NCI-H2081 treated with DMSO at 0.1 percent for 48 hours (cell line): ENCODE data around the gene FAM136A.
A peak's percentile ranks its signal among the peaks of the same experiment; 100 is the strongest.
"Not testable (repeated sequence)": the region's sequence is repeated elsewhere in the genome, so short reads cannot be mapped to it uniquely, and the experiment has no call there.

Experiments used
- DNase-seq: peaks from one replicate; lab custom pipeline; 2025; lab: John Stamatoyannopoulos, UW

Gene FAM136A

DNA sequence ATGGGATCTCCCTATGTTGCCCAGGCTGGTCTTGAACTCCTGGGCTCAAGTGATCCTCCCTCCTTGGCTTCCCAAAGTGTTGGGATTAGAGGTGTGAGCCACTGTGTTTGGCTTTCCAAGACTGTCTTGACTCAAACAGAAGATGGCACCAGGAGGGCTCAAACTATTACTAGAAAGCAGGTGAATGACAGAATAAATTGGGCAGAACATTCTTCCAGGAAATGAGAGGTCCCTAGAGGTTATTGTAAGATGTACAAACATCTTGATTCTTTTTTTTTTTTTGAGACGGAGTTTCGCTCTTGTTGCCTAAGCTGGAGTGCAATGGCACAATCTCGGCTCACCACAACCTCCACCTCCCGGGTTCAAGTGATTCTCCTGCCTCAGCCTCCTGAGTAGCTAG, 4.0 kb downstream of the FAM136A start:
- DNase-seq: not testable (repeated sequence)

DNA sequence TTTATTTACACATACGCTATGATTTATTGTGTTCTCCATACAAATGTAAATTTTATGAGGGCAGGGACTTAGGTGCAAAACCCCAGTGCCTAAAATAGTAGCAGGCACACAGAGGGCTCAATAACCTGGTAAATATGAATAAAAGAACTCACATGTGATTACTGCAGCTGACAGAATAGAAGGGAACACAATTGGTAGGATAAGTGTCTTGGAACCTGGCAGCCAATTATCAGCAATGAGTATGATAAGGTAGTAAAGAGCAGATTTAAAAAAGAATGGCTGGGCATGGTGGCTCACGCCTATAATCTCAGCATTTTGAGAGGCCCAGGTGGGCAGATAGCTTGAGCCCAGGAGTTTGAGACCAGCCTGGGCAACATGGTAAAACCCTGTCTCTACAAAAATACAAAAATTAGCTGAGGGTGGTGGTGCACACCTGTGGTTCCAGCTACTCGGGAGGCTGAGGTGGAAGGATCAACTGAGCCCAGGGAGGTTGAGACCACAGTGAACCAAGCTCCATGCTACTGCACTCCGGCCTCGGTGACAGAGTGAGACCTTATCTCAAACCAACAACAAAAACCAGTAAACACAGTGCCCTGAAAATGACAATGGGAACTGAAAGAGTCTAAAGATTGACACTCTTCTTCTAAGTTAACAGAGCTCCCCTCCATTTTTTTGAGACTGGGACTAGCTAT, 18.2 kb downstream of the FAM136A start:
- no peak for DNase-seq

DNA sequence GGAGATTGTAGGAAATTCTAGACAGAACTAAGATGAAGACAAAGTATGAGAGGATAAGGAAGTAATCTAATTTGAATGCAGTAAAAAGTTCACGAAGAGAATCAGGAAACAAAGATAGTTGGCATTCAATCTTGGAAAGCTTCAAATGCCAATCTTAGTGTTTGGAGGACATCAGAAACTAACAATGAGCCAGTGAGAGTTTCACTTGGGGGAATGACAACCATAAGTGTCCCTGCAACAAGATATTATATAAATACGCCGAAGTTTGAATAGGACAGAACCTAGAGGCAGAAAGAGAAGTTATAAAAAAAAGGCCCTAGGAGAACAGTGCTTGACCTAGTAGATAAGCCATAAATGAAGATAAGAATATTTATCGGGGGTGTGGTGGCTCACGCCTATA, 19.4 kb downstream of the FAM136A start:
- no peak for DNase-seq

DNA sequence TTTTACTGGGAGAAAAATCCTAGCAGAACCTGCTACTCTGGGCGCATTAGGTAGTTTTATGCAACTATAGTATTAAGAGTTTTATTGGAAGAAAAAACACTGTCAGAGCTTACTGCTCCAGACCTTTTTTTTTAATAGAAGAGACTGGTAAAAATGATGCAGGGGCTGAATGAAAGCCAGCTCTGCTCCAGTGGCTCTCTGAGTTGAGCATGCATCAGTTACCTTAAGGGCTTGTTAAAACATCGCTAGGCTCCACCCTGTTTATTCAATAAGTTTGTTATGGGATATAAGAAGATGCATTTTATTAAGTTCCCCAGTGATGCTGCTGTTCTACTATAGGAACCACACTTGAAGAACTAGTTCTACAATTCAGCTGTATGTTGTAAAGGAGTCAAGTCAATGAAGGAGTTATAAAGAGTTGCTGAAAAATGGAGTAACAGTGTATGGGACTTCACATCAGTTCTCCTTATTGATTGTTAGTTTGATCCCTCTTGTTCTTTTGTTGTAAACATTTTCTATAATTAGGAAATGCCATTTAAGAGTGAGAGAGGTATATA, 21.5 kb downstream of the FAM136A start:
- DNase-seq: no peak

DNA sequence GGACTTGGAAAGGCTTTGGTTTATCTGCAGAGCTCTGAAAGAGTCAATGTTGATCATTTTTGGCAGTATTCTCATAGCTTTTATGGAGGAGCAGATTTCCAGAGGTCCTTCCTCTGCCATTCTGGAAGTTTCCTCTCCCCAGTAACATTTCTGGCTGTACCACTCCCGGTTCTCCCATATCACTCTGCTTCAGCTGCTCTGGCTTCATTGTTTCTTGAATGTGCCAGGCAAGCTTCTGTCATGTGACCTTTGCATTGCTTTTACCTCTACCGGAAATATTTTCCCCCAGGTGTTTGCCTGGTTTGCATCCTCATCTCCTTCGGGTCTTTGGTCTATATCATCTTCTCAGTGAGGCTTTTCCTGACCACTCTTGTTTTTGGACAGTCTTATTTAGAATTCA, 31.5 kb downstream of the FAM136A start:
- no peak for DNase-seq

DNA sequence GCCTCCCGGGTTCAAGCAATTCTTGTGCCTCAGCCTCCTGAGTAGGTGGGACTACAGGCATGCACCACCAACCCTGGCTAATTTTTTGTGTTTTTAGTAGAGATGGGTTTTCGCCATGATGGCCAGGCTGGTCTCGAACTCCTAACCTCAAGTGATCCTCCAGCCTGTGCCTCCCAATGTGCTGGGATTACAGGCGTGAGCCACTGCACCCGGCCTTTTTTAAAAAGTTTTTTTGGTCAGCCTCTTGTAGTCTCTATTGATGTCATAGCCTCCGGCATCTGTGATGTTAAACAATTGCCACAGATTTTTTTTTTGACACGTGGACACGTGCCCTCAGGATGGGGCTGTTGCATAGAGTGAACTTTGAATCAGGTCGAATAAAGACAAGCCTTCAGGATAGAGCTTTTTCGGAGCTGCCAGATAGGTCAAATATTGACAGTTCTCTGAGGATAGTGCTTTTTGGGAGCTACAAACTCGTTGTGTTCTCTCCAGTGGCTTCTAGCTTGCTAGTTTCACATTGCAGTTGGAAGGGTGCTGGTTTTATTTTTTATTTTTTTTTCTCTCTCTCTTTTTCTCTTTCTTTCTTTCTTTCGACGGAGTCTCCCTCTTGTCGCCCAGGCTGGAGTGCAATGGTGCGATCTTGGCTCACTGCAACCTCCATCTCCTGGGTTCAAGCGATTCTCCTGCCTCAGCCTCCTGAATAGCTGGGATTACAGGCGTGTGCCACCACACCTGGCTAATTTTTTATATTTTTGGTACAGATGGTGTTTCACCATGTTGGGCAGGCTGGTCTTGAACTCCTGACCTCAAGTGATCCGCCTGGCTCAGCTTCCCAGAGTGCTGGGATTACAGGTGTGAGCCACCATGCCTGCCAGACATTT, 32.2 kb downstream of the FAM136A start:
- DNase-seq: not testable (repeated sequence)

- not testable (repeated sequence) for DNase-seq
Measured at GRCh38 chr2:70266925-70267324, 34.9 kb downstream of the FAM136A start.

- no peak for DNase-seq
Measured at GRCh38 chr2:70261501-70261900, 40.4 kb downstream of the FAM136A start.

- no peak for DNase-seq
Measured at GRCh38 chr2:70258532-70258875, 43.4 kb downstream of the FAM136A start.

GRCh38 chr2:70255637-70256314, 46.1 kb downstream of the FAM136A start:
- no peak for DNase-seq

GRCh38 chr2:70250434-70250833, 51.4 kb downstream of the FAM136A start:
- no peak for DNase-seq

DNA sequence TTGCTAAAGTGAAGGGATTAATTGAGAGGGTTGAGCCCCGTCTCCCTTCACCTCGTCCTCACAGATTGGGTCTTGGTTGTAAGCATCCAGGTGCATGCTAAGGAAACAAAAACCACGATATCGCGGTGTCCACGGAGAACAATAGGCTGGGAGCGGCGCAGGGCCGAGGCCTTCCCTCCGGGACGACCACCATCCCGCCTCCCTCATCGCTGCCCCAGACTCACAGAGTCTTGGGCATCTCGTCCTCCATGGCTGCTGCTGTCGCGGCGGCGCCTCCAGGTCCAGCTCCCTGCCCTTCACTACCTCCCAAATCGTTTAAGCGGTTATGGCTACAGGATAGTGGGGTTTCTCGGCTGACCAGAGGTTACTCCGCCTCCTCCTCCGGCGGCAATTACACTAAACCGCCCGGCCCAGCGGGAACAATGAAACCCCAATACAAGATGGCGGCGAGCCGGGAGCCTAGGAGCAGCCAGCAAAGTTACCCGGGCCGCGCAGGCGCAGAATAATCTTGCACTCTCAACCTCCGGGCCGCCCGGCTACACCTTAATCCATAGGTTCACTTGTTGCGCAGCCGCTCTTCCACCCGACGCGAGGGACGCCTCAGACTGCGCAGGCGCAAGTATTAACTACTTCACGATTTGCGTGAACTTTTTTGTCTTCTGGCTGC, 53.6 kb downstream of the FAM136A start, which contains the start of gene TIA1:
TSS of gene TIA1 (minus strand) at position 448 of the 667 bp plus-strand sequence. CDS start at position 250, 198 bp downstream.
- DNase-seq: peak; percentile 87

GRCh38 chr2:70247364-70248180, 54.3 kb downstream of the FAM136A start:
- DNase-seq: no peak
